ENCODE measurements around the gene HES7.

HES7 gene

GRCh38 chr17:8118769-8119580 is 4.9 kb downstream of the HES7 start:
- H3K9me3 ChIP-seq (ENCODE audit: insufficient read depth, low read length, severe bottlenecking) = no peaks in the 10 kb centered on the region

GRCh38 chr17:8117980-8118768 is 5.7 kb downstream of the HES7 start, which contains the start of gene ALOXE3:
Gene ALOXE3 (minus strand): TSS chr17:8118514. CDS start chr17:8117990, 524 bp downstream.
- no peaks in the 10 kb centered on the region for H3K36me3 ChIP-seq (ENCODE audit: insufficient read depth, low read length)
- peak within 1 kb of the TSS; percentile 76 for H3K9ac ChIP-seq (ENCODE audit: low read depth, low read length)
- peaks cover 57% of the 10 kb centered on the region for H3K4me1 ChIP-seq (ENCODE audit: insufficient read depth, low read length)
- peak within 1 kb of the TSS; percentile 100 for H3K4me2 ChIP-seq (ENCODE audit: insufficient read depth, low read length)
- H3K9me3 ChIP-seq (ENCODE audit: insufficient read depth, low read length, severe bottlenecking) = no peaks in the 10 kb centered on the region
- ATAC-seq (ENCODE audit: insufficient read depth, low read depth) (peak; percentile 17; the same call in 2 of the 3 replicates), DNase-seq (no peak)
- H3K27ac ChIP-seq (ENCODE audit: low read length) = peak within 1 kb of the TSS; percentile 74
- TF ChIP-seq CTCF (IDR thresholded peaks at IDR 0.05; ENCODE audit: borderline replicate concordance, extremely low read depth, low read length, poor library complexity, severe bottlenecking) (no peak), EZH2 (IDR thresholded peaks at IDR 0.05; ENCODE audit: borderline replicate concordance, low read depth, low read length, severe bottlenecking) (no peak)
- peak within 1 kb of the TSS; percentile 83 to 98 for H3K4me3 ChIP-seq (ENCODE audit: low read depth in 1 of 2, low read length in 2 of 2)
- H4K20me1 ChIP-seq (ENCODE audit: insufficient read depth, low read length) = peaks cover 10% of the 10 kb centered on the region; the same call in 1 of the 2 replicates
- H3K27me3 ChIP-seq (ENCODE audit: insufficient read depth, low read length, poor library complexity) = peaks cover 57% of the 10 kb centered on the region
- peak within 1 kb of the TSS; percentile 96 for H2AFZ ChIP-seq (ENCODE audit: low read depth, low read length)
- no peaks in the 10 kb centered on the region for H3K79me2 ChIP-seq (ENCODE audit: insufficient read depth, low read length)

More at GRCh38 chr17:8118769-8119580, 4.9 kb downstream of the HES7 start:
- H3K79me2 ChIP-seq (ENCODE audit: insufficient read depth, low read length) = no peaks in the 10 kb centered on the region
- peak overlapping the region; percentile 83 to 98 for H3K4me3 ChIP-seq (ENCODE audit: low read depth in 1 of 2, low read length in 2 of 2)
- H3K9ac ChIP-seq (ENCODE audit: low read depth, low read length) = peak overlapping the region; percentile 76
- ATAC-seq (ENCODE audit: insufficient read depth, low read depth) (peak; percentile 80), DNase-seq (peak; percentile 87)
- H3K27me3 ChIP-seq (ENCODE audit: insufficient read depth, low read length, poor library complexity) = peaks cover 65% of the 10 kb centered on the region
- peak overlapping the region; percentile 74 for H3K27ac ChIP-seq (ENCODE audit: low read length)
- peak overlapping the region; percentile 100 for H3K4me2 ChIP-seq (ENCODE audit: insufficient read depth, low read length)
- no peak for TF ChIP-seq EZH2 (IDR thresholded peaks at IDR 0.05; ENCODE audit: borderline replicate concordance, low read depth, low read length, severe bottlenecking)
- TF ChIP-seq CTCF (IDR thresholded peaks at IDR 0.05; ENCODE audit: borderline replicate concordance, extremely low read depth, low read length, poor library complexity, severe bottlenecking) = peak; percentile 86
- peaks cover 16% of the 10 kb centered on the region; the same call in 1 of the 2 replicates for H4K20me1 ChIP-seq (ENCODE audit: insufficient read depth, low read length)
- H3K36me3 ChIP-seq (ENCODE audit: insufficient read depth, low read length) = no peaks in the 10 kb centered on the region
- peak overlapping the region; percentile 96 for H2AFZ ChIP-seq (ENCODE audit: low read depth, low read length)
- H3K4me1 ChIP-seq (ENCODE audit: insufficient read depth, low read length) = peaks cover 64% of the 10 kb centered on the region

GRCh38 chr17:8117367-8117979 is 6.4 kb downstream of the HES7 start:
- TF ChIP-seq EZH2 (IDR thresholded peaks at IDR 0.05; ENCODE audit: borderline replicate concordance, low read depth, low read length, severe bottlenecking) = no peak
- TF ChIP-seq CTCF (IDR thresholded peaks at IDR 0.05; ENCODE audit: borderline replicate concordance, extremely low read depth, low read length, poor library complexity, severe bottlenecking) = no peak
- Histone ChIP-seq H4K20me1 (ENCODE audit: insufficient read depth, low read length) (0 out of 2 replicates have a peak, but pooled peaks cover 3% of the 10 kb centered on the region), H3K4me1 (ENCODE audit: insufficient read depth, low read length) (peaks cover 50% of the 10 kb centered on the region), H2AFZ (ENCODE audit: low read depth, low read length) (peak overlapping the region; percentile 96; the same call in 1 of the 2 replicates), H3K36me3 (ENCODE audit: insufficient read depth, low read length) (no peaks in the 10 kb centered on the region), H3K27ac (ENCODE audit: low read length) (no peak overlapping the region), H3K27me3 (ENCODE audit: insufficient read depth, low read length, poor library complexity) (peaks cover 55% of the 10 kb centered on the region), H3K79me2 (ENCODE audit: insufficient read depth, low read length) (no peaks in the 10 kb centered on the region), H3K4me3 (ENCODE audit: low read depth in 1 of 2, low read length in 2 of 2) (peak overlapping the region in 1 of 2 experiments; percentile 98; a peak in 3 of 4 replicates), H3K4me2 (ENCODE audit: insufficient read depth, low read length) (peak overlapping the region; percentile 100), H3K9me3 (ENCODE audit: insufficient read depth, low read length, severe bottlenecking) (no peaks in the 10 kb centered on the region), H3K9ac (ENCODE audit: low read depth, low read length) (peak overlapping the region; percentile 76)
- ATAC-seq (ENCODE audit: insufficient read depth, low read depth) (no peak), DNase-seq (no peak)
